Uterus (tissue), 2 donors: ENCODE measurements around the gene LRP3.
A peak's percentile ranks its signal among the peaks of the same experiment; 100 is the strongest.

Source experiments
- POLR2A ChIP-seq, 2 donors: fragments of 450-650 bp; IDR thresholded peaks; one replicate each; pipeline ENCODE4 v1.6.1; 2016; ENCODE audit warnings: antibody characterized with exemption in 2 of 2, mild to moderate bottlenecking in 1 of 2, moderate library complexity in 1 of 2
- TF ChIP-seq, protein P1 (sequence below), 4 experiments: fragments of 200-600 bp in 2 of 4; fragments of 450-650 bp in 2 of 4; sonication (generic) in 2 of 4; IDR thresholded peaks; one replicate each; pipeline ENCODE4 v1.5.1; 2016 to 2019; ENCODE audit warnings: antibody characterized with exemption in 4 of 4, mild to moderate bottlenecking in 2 of 4, moderate library complexity in 1 of 4

DNA sequence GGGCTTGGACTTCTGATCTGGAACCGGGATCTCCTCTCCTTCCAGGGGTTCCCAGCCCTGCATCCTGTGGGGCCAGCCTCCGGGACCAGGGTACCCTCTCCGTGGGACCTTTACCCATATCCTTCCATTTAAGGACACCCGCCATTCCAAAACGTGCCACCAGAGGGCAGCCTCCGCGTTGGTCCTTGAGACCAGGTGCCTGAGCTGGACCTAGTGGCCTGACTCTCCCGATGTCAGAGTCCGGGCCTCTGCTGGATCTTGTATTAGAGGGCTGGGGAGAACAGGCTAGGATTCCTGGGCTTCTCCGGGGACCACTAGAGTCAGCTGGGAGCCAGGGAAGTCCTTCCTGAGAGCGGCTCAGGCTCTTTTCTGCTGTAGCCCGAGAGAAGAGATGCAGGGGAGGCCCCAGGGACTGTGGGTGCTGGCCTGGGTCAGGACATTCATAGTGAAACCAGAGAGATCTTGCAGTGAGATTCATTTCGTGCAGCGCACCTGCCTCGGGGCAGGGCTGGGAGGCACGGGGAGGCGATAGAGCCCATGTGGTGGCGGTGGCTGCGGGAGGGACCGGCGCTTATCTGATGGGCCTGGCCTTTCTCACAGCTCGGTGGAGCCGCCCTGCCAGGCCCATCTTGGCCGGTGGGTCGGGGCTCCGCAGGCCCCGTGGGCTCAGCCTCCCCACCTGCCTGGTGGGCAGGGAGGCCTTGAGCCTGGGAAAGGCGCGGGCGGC, 41.3 kb downstream of the LRP3 start:
- TF ChIP-seq, protein P1, sequence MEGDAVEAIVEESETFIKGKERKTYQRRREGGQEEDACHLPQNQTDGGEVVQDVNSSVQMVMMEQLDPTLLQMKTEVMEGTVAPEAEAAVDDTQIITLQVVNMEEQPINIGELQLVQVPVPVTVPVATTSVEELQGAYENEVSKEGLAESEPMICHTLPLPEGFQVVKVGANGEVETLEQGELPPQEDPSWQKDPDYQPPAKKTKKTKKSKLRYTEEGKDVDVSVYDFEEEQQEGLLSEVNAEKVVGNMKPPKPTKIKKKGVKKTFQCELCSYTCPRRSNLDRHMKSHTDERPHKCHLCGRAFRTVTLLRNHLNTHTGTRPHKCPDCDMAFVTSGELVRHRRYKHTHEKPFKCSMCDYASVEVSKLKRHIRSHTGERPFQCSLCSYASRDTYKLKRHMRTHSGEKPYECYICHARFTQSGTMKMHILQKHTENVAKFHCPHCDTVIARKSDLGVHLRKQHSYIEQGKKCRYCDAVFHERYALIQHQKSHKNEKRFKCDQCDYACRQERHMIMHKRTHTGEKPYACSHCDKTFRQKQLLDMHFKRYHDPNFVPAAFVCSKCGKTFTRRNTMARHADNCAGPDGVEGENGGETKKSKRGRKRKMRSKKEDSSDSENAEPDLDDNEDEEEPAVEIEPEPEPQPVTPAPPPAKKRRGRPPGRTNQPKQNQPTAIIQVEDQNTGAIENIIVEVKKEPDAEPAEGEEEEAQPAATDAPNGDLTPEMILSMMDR (IDR thresholded peaks at IDR 0.05), result peak; percentile 73 to 79 (median 77)
- no peak for TF ChIP-seq POLR2A (IDR thresholded peaks at IDR 0.05)
